DMS79 treated with DMSO at 0.1 percent for 48 hours (cell line): ENCODE results near the gene PHOX2A.
"Not testable (repeated sequence)": the region's sequence is repeated elsewhere in the genome, so short reads cannot be mapped to it uniquely, and the experiment has no call there.

Source experiments
- DNase-seq: peaks from one replicate; lab custom pipeline; 2025; lab: John Stamatoyannopoulos, UW

PHOX2A gene

GRCh38 chr11:72244060-72244360, at the start of gene PHOX2A:
Gene PHOX2A, minus strand, starts transcription at chr11:72244176. Its CDS starts 172 bp downstream, at chr11:72244004.
- DNase-seq = no peak

DNA sequence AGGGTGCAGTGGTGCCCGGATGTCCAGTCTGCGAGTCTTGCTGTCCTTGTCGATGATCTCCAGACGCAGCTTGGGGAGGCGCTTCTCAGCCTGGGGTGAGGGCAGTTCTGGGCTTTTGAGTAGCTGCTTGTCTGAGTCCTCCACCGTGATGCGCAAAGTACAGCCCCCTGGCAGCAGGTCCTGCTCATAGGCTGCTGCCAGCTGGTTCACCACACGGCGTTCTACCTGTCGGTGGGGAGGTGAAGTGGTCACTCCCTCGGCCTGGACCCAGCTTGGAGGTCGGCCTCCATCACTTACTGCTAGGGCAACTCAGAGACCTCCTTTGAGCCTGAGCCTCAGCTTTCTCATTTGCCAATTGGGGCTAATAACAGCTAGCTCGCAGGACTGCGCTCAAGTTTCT, 49.4 kb upstream of the PHOX2A start:
- no peak for DNase-seq

GRCh38 chr11:72292106-72292785, 48.3 kb upstream of the PHOX2A start:
- no peak for DNase-seq

DNA sequence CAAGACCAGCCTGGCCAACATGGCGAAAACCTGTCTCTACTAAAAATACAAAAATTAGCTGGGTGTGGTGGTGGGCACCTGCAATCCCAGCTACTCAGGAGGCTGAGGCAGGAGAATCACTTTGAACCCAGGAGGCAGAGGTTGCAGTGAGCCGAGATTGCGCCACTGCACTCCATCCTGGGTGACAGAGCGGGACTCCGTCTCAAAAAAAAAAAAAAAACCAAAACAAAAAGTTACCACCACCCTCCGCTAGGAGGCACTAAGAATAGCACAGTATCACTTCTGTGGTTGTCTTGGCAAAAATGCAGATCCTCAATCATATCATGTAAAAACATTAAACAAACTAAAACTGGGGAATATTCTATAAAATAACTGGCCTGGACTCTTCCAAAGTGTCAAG, 46.8 kb upstream of the PHOX2A start:
- DNase-seq = not testable (repeated sequence)

DNA sequence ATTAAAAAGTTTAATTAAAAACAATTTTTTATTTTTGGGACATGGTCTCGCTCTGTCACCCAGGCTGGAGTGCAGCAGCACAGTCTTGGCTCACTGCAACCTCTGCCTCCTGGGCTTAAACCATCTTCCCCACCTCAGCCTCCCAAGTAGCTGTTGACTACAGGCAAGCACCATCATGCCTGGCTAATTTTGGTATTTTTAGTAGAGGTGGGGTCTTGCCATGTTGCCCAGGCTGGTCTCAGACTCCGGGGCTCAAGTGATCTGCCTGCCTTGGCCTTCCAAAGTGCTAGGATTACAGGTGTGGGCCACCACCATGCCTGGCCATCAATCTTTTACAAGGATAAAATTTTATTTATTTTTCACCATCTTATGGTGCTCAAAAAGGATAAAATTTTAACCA, 43.3 kb upstream of the PHOX2A start:
- no peak for DNase-seq

GRCh38 chr11:72283947-72284346, 40.0 kb upstream of the PHOX2A start:
- no peak for DNase-seq

- DNase-seq = no peak
Measured at GRCh38 chr11:72280726-72281315, 36.8 kb upstream of the PHOX2A start.

GRCh38 chr11:72280037-72280436, 36.1 kb upstream of the PHOX2A start:
- no peak for DNase-seq

DNA sequence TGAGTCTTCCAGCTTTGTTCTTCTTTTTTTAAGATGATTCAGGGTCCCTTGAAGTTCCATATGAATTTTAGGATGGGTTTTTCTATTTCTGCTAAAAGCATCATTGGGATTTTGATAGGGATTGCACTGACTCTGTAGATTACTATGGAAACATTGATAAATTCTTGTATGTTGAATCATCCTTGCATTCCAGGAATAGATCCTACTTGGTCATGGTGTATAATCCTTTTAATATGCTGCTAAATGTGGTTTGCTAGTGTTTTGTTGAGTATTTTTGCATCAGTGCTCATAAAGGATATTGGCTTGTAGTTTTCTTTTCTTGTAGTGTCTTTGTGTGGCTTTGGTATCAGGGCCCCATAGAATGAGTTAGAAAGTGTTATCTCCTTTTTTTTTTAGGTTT, 34.9 kb upstream of the PHOX2A start:
- no peak for DNase-seq

- DNase-seq = no peak
Measured at GRCh38 chr11:72274435-72274834, 30.5 kb upstream of the PHOX2A start.

DNA sequence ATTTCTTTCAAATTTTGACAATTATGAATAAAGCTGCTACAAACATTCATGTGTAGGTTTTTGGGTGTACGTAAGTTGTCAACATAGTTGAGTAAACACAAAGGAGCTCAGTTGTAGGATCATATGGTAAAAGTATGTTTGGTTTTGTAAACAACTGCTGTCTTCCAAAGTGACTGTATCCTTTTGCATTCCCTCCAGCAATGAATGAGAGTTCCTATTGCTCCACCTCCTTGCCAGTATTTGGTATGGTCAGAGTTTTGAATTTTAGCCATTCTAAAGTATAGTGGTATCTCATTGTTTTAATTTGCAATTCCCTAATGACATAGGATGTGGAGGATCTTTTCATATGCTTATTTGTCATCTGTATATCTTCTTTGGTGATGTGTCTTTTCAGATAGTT, 28.0 kb upstream of the PHOX2A start:
- no peak for DNase-seq

DNA sequence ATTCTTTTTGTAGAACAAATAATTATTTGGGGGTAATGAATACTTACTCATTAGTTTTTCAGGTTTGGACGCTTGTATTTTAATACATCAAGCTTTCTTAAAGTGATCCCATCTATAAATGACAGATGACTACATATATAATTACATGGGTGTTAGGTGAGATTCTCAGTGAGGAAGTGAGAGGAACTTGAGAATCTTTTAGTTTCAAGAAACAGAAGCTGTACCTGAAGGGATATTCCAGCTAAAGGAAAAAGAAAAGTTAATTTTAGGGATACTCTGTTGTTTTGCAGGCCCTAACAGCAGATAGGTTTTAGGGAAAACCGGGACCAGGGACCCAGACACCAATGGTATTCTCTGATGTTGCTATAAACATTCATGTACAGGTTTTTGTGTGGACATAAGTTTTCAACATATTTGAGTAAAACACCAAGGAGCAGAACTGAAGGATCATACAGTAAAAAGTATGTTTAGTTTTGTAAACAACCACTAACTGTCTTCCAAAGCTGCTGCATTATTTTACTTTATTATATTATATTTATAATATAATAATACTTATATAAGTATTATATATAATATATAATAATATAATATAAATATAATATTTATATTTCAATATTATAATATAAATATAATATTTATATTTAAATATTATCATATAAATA, 24.1 kb upstream of the PHOX2A start:
- DNase-seq = no peak

GRCh38 chr11:72266960-72267359, 23.0 kb upstream of the PHOX2A start:
- DNase-seq = not testable (repeated sequence)

DNA sequence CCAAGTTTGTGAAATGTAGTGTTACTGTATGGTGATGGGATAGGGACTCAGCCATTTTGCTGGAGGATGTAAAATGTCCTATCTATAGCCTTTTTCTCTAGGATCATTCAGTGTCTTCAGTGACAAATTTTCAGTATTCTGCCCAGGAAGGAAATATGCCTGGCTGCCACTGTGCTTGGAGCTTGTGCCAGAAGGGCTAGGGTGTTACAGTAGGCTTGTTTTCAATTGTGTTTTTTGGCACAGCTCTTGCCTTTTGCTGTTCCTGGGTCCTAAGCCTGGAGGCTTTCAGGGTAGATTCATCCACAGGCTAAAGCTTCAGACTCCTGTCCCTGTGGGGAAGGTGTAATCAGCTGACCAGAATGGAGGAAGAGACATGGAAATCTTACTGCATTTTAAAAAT, 22.0 kb upstream of the PHOX2A start:
- no peak for DNase-seq

DNA sequence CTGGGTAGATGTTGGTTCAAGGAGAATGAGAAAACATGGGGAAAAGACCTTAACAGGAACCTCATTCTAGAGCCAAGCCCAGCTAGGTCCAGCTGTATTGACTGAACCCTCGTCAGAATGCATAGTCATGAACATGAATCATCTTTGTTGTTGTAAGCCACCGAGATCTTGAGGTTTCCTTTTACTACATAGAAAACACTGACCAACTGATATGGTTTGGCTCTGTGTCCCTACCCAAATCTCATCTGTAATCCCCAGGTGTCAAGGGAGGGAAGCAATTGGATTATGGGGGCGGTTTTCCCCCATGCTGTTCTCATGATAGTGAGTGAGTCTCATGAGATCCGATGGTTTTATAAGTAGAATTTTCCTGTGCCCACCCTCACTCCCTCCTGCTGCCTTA, 19.4 kb upstream of the PHOX2A start:
- no peak for DNase-seq

- no peak for DNase-seq
Measured at GRCh38 chr11:72260574-72260973, 16.6 kb upstream of the PHOX2A start.

DNA sequence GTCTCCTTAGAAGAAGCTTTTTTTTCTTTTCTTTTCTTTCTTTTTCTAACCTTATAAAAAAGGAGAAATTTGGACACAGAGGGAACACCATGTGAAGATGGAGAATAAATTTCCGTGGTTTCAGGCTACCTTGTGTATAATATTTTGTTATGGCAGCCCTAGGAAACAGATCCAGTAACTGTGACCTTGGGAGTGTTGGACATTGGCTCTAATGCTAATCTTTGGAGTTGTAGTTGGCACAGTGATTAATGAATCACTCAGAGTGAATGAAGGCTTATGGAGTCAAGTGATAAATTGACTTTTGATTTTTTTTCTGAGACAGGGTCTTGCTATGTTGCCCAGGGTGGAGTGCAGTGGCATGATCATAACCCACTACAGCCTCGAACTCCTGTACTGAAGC, 15.5 kb upstream of the PHOX2A start:
- no peak for DNase-seq

GRCh38 chr11:72257570-72257969, 13.6 kb upstream of the PHOX2A start:
- no peak for DNase-seq

DNA sequence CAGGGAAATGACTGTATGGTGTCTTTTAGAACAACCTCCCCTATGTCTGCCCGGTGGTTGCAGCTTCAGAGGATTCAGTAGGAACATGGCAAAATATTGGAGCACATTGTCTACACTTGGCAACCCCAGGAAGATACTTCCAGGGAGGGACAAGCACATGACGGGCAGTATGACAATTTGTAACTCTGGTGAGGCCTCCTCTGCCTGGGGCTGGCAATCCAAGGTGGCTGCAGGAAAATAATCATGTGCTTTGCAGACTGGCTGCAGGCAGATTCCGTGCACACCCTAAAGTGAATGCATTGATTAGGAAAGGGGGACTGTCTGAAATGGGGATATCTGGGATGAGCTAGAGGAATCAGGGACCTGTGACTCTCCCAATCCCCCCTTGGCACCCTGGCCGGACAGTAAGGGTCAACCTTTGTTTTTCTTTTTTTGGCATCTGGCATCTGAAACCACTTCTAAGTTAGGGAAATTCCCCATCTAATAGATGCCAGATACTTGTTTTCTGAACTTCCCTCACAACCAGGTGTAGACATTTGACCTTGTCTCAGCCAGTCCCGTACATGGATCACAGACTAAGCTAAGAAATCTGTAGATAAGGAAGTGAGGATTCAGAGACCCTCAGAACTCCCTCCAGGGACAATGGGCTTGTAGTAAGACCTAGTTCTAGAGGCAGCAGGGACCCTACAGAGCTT, 10.5 kb upstream of the PHOX2A start:
- no peak for DNase-seq

GRCh38 chr11:72253392-72253791, 9.4 kb upstream of the PHOX2A start:
- no peak for DNase-seq

GRCh38 chr11:72251614-72252013, 7.6 kb upstream of the PHOX2A start:
- DNase-seq = no peak

DNA sequence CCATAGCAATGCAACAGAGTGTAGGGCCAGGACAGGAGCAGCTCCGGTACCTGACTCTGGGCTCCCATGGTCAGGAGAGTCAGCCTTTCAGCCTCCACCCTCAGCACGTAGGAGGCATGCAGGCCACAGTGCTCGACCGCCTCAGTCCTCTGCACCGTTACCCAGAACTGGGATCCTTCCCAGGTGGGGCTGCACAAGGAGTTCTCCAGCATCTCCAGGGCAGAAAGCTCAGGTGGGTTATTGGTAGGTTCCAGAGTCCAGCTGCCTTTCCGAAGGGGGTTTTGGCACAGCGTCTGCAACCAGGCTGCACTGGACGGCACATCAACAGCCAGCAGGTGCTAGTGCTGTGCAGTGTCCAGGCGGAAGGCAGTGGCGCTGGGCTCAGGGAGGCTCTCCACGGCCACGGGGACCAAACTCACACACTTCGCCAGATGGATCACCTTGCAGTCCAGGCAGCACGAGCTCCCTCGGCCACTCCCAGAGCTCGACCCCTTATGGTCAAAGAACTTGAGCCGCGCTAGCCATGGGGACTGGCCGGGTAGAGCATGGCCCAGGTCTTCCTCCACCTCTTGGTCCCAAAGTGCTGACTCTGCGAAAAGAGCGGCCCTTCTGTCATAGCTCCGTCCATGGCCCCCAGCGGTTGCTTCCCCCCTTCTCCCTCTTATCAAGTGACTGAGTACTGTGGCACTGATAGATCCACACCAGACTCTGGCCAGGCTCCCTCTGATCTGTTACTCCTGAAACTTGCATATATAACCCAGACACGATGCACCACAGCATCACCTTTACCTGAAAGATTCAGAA, 6.9 kb upstream of the PHOX2A start:
- DNase-seq = no peak
